Inflammatory macrophage treated with lipopolysaccharide for 4 hours (primary cell): Measurements from ENCODE around the gene TBC1D14.
"Not testable (repeated sequence)": the region's sequence is repeated elsewhere in the genome, so short reads cannot be mapped to it uniquely, and the experiment has no call there.

Source experiments
- DNase-seq: peaks from one replicate; pipeline ENCODE4 v3.0.0-alpha.2; 2020

TBC1D14 gene

DNA sequence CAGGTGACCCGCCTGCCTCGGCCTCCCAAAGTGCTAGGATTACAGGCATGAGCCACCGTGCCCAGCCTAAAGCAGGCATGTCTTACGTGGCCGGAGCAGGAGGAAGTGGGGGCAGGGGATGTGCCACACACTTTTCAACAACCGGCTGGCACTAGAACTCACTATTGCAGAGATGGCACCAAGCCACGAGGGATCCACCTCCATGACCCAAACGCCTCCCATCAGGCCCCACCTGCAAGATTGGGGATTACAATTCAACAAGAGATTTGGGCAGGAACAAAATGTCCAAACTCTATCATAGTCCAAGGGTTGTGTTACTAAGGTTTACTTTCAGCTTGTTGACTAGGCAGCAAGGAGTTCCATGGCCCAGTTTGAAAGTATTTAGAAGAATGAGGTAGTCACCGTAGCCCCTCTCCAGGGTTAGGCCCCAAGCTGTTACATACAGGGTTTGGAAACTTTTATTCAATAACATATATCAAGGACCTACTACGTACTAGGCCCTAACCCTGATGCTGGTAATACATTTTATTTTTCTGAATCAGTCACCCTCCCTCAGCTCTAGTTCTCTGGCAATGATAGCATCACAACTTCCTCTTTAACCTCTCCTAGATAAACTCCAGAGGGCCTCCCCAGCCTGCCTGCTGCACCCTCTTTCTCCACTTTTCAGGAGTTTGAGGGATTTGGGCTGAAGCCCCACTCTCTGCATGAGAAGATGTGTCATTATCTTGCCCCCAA is 18.0 kb upstream of the TBC1D14 start:
- DNase-seq: peak; percentile 47

DNA sequence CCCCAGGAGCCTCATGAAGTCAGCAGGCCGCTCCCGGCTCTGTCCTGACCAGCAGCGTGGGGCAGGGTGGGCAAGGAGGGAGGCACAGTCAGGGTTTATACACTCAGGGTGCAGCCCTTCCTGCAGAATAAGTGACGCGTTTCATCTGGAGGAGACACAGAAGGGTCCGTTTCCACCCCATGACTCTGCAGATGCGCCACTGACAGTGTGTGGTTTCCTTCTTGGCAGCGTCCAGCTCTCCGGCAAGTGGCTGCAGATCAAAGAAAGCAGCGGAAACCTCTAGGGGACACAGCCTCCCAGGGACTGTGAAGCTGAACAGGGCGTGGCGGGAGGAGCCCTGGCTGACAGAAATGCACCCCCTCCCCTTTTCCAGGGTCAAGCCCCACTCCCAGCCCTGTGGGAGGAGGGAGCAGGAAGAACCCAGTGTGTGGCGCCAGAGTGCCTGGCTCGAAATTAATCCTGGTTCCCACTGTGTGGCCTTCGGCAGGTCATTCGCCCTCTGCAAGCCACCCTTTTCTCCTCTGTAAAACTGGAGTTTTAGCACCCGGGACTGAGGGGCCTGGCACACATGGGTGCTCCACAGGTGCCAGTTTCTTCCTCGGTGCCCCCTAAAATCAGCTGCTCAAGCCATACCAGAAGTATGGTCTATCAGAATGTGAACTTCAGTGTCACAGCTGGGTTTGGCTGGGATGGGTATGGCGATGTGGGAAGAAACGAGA is 17.3 kb upstream of the TBC1D14 start:
- peak; percentile 50 for DNase-seq

DNA sequence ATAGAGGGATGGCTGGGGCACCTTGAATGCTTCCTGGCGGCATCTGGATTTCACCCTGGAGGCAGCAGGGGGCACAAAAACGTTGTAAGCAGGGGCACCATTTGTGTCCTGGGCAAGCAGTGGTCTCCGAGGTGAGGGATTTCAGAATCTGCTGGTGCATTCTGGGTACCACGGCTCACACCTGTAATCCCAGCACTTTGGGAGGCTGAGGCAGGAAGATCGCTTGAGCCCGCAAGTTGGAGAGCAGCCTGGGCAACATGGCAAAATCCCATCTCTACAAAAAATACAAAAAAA is 16.8 kb upstream of the TBC1D14 start:
- DNase-seq: no peak

DNA sequence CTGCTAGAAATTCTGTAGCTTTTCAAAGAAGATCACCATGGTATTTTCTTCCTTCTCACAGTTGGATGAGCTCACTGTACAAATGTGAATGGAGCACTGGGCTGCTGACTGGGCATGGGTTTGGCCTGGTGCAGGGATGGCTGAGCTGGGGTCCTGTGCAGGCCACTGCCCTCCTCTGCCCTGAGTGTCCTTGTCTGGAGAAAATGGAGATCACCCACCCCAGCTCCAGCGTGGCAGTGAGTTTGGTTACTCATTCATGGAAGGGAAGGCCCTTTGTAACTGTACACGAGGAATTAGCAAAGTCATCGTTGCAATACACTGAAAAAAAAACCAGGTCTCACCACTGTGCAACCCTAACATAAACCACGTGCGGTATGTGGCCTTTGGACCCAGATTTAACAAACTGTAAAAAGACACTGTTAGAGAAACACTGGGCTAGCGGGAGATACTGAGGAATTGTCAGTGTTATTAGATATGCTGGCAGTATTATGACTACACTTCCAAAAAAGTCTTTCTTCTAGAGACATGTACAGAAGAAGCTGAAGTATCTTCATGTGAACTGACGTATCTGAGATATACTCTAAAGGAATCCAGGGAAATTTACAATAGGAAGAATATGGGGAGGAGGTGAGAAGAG is 16.1 kb upstream of the TBC1D14 start:
- peak; percentile 71 for DNase-seq

DNA sequence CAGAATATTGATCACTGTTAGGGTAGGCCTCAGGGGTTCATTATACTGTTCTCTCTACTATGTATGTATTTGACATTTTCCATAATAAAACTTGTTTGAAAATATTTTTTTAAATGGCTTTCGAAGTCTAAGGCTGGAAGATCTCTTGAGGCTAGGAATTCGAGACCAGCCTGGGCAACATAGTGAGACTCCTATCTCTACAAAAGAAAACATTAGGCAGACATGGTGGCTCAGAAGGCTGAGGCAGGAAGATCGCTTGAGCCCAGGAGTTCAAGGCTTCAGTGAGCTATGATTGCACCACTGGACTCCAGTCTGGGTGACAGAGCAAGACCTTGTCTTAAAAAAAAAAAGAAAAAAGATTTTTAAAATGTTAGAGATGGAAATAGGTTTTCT is 15.5 kb upstream of the TBC1D14 start:
- DNase-seq: no peak

DNA sequence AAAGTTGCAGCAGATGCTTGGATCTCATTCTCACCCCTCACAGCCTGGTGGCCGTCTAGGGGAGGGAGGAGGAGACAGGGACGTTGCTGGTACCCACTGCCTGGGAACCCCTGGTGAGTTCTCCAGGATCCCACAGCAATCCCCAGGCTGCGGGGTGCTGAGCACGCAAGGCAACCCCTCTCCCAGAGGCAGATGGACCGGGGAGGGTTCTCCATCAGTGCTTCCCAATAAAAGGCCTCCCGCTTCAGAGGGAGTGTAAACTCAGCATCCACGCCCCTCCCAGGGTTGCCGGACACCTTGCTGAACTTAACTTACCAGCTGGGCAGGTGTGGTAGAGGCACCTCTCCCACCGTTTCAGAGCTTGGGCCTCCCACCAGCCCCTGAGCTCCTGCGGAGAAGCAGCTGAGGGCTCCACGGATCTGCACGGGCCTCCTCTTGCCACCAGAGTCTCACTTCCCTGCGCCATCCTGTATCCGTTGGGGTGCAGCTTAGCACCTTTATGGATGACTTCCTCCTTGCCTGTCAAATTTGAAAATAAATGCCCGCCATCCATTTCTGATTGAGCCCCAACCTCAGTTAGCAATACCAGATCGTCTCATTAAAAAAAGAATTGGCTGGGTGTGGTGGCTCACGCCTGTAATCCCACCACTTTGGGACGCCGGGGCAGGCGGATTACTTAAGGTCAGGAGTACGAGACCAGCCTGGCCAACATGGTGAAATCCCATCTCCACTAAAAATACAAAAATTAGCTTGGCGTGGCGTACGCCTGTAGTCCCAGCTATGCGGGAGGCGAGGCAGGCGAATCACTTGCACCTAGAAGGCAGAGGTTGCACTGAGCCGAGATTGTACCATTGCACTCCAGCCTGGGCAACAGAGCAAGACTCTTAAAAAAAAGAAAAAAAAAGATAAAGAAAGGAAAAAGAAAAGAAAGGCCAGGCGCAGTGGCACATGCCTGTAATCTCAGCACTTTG is 14.8 kb upstream of the TBC1D14 start:
- no peak for DNase-seq

DNA sequence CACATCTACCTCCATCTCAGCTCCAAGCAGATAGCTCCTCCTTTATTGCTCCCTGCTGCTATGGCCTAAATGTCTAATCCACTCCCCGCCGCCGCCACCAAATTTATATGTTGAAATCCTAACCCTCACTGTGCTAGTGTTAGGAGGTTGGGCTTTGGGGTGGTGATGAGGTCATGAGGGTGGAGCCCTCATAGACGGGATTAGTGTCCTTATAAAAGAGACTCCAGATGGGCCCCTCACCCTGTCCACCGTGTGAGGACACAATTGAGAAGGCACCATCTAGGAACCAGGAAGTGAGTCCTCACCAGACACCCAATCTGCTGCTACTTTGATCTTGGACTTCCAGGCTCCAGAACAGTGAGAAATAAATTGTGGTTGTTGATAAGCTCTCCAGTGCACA is 13.6 kb upstream of the TBC1D14 start:
- no peak for DNase-seq

DNA sequence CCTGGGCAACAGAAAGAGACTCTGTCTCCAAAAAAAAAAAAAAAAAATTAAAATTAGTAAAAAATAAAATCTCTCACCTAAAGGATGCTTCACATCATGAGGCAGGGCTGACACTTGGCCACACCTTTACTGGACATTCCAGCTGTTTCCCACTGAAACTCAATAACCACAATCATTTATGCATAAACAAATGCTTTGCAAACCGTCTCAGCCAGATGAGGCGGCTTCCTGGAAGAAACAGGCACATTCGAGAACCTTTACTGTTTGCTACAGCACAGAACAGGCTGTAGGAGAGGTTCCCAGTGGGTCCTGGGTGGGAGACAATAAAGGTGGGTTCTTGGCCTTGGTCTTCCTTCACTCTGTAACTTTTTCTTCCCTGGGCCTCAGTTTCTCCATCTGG is 10.9 kb upstream of the TBC1D14 start:
- no peak for DNase-seq

DNA sequence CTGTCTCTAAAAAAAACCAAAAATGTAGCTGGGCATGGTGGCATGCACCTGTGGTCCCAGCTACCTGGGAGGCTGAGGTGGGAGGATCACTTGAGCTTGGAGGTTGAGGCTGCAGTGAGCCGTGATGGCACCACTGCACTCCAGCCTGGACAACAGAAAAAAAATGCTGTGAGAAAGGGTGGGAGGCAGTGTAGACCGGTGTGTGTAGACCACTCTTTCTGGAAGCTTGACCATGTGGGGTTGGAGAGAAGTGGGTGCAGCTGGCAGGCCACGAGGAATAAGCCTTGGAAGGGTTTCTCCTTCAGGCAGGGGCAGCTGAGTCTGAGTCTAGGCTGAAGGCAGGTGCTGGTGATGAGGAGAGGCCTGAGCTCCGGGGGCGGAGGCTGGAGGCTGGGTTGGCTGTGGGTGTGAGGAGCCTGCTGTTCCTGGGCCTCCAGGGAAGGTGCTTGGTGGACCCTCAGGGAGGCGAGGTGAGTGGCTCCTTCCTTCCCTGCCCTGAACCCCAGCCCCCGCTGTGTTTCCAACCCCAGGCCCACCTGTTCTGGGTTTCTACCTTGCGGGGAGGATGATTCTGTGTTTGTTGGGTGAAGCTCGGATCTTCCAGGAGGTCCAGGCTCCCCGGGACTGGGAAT is 9.3 kb upstream of the TBC1D14 start:
- DNase-seq: no peak

DNA sequence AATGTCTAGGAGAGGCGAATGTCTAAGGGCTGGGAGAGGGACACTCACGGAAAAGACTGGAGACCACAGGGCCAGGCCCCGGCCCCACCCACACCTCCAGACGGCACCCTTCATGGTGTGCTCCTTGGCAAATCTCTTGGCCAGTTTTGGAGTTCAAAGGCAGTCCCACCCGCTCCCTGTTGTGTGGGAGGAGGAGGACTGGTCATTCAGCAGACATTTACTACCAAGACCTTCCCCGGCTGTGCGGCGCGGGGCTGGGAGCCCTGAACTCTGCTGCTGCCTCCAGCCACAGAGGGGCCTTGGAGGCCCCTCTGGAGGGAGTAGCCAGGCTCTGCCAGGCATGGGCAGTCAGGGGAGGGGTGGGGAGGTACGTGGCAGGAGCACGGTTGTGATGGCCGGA is 8.7 kb upstream of the TBC1D14 start:
- DNase-seq: no peak

DNA sequence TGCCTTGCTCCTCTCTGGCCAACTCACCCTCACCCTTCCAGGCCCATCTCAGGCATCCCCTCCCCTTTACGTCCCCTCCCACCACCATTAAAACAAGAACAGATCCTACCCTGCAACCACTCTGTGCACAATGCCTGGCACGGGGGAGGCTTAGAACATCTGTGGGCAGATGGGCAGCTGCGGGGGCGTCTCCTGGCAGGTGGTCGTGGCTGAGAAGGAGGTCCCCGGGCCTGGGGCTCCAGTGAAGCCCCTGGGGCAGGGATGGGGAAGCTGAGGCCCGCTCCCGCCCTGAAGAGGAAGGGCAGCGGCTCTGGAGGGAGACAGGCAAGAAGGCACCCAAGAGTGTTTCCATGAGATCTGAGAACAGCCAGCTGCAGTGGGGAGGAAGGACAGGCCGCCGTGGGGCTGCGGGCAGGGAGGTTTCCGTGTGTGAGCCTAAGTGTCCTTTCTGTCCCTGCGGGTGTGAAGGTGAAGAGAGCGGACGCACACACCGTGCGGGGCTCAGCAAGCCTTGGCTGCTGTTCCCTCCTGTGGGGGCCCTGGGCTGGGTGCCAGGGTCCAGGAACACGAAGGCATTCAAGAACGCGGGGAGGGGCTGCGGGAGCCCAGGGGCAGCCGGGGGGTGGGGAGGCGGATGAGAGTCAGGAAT is 7.8 kb upstream of the TBC1D14 start:
- no peak for DNase-seq

DNA sequence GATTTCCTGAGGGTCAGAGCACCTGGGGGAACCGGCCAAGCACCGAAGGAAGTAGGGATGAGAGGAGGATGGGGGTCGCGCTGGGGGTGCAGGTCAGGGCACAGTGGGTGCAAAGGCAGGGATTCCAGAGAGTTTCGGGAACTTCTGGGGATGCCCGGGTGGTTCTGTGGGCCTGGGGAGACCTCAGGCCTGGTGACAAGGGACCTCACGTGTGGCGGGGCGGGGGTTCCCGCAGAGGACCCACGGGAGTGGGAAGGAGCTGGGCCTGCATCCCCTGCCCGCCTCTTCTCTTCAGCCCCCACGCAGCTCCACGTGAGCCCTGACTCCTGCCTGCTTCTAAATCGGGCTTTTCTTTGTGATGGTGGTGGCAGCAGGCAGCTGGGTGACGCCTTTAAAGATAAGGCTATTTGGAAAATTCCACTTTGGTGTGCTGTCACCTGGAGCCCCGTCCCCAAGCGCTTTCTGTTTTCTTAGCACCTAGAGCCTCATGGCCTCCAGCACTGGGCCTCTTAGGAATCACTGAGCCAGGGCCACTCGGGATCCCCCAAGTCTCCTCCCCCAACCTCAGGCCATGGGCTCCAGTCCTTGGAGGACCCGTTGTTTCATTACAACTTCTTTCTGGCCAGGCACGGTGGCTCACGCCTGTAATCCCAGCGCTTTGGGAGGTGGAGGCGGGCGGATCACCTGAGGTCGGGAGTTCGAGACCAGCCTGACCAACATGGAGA is 7.1 kb upstream of the TBC1D14 start:
- DNase-seq: no peak

DNA sequence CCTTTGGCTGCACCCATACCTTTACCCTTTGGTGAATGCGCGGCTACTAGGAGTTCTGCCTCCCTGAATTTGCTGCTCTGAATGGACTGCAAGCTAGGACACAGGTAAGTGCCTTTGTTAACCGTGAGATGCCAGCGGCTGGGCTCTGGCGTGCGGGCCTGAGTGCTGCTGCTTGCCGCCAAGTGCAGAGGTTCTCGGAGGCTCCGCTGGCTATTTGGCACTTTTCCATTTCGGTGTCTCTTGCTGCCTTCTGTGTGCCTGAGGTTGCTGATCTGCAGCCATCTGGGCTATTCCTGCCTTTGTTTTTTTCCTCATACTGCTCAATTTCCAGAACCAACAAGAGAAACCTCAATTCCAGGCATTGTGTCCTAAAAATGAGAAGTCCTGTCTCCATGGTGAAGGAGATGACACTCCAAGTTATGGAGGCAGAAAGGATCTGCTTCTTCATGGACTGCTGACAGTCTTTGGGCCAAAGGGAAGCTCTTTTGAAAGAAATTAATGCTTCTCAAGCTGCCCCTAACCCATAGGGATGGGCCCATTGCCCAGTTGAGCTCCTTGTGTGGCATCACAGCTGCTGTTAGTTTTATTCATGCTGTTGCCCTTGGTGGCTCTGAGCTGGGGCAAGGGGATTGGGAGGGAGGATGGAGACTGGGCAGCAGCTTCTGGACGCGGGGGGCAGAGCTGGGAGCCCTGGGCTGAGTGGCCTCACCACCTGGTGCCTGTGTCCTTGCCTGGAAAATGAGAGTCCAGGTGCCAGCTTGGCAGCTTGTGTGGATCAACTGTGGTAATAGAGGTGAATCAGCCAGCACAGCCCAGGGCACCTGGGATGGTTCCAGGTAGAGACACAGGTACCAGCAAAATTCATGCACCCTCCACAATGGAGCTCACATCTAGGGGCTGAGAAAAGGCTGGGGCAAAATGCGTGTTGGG is 3.8 kb upstream of the TBC1D14 start:
- no peak for DNase-seq

DNA sequence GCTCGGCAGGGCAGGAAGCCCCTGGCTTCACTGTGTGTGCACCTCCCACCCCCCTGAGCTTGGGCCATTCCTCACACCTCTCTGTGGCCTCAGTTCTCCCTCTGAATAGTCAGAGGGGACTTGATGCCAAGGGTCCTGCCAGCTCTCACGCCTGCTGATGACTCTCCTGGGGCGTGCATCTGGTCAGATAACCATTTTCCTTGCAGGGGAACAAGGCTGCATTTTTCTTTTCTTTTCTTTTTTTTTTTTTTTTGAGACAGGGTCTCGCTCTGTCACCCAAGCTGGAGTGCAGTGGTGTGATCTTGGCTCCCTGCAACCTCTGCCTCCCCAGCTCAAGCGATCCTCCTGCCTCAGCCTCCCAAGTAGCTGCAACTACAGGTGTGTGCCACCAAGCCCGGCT is 3.1 kb upstream of the TBC1D14 start:
- not testable (repeated sequence) for DNase-seq

DNA sequence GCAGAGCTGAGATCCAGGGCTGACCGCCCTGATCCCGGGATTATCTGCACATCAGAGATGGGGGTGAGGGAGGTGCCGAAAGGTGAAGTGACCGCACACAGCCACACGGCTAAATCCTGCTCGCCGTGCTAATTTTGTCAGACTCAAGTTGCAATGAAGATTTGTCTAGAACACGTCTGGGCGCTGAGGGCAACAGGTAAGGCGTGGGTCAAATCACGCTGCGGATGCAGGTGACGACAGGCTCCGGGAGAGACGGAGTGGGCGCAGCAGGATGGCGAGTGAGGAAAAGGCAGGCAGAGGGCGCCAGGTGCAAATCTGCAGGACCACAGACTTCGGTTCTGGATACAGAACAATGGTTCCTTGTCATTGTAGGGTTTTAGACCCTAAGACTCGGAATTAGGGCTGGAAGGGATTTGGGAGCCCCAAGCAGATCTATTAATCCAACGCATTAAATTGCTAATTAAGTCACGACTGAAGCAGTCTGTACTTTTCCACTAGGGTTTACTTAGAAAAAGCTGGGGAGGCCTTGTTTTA is 1.9 kb upstream of the TBC1D14 start:
- DNase-seq: no peak

DNA sequence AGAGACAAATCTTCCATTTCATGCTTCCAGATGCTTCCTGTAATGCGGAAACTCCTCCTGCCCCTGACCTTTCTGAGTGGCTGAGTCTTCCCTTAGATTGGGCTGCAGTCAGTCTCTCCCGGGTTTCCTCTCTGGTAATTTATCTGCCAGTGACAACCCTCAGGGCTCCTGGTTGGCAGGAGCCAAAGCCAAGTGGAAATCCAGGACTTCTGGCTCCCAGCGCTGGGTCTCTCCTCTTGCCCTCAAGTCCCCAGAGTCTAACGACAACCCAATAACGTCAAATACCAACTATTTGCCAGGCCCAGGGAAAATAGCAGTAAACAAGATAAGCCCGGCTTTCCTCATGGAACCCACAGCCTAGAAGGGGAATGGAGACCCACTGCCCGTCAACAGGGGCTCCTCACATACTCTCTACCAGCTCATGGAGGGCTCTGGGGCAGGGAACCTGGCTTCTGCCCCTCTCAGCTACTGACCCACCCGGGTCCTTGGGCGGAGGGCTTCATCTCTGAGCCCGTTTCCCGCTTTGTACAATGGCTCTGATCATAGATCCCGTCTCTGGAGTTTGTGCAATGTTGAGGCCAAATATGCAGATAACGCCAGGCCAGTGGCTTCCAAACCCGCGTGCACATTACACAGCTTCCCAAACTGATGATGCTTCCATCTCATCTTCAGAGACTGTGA is 1.1 kb upstream of the TBC1D14 start:
- DNase-seq: peak; percentile 50

DNA sequence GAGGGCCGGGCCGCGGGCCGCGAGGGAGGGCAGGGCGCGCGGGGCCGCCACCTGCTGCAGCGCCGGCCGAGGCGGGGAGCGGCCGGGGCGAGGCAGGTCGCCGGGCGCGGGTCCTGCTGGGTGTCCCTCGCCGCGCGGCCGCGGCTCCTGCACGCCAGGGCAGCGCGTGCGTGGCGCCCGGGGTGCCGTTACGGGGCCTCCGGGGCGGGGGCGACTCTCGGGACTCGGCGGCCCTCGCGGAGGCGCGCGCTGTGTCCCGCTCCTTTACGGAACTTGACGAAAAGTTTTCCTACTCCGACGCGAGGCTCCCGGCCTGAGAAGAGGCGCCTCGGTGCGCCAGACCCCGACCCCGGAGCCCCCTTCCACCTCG is 329 bp downstream of the TBC1D14 start:
- peak; percentile 46 for DNase-seq

DNA sequence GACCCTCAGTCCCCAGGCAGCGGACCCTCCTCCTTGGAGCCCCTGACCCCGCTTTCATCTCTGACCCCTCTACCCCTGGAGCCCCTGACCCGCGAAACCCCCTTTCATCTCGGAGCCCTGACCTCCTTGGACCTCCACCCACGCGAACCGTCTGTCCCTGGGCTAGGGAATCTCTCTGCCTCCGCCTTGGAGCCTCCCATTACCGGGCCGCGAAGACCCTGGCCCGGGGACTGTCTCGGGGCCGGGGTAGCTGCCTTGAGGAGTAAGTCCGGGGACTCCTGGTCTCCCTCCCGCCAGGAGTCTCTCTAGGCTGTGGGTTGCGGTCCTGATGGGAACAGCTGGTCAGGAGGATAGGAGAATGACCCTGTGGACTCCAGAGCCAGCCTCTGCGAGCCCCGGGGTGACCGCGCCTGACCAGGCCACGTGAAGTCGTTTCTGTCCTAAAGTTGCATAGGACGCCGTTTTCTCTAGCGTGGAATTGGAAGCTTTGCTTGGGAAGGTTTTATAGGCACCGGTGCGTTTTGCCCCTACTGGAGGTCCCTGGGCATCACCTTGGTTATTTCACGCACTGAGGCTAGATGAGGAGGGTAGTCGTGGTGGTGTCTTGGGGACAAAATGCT is 824 bp downstream of the TBC1D14 start:
- no peak for DNase-seq
